ENCODE data around the gene DUSP10. TPM values are rescaled to one million over a fixed set of nuclear protein-coding genes. Genes with fewer than 3 reads are reported as not detected.

Gene DUSP10
- total RNA-seq = 10 to 100 TPM; 14.3 TPM

- peak; percentile 86 to 88 for ATAC-seq (replicated peaks in 1 of 2)
- Mint-ChIP-seq H3K4me1 (ENCODE audit: low read depth) (peaks cover 21% of the 10 kb centered on the region), H3K27me3 (ENCODE audit: low read depth) (no peaks in the 10 kb centered on the region), H3K27ac (peak within 1 kb of the TSS; percentile 79), H3K36me3 (ENCODE audit: insufficient read depth in 2 of 2) (peaks cover 12 to 16% of the 10 kb centered on the region in 2 donors), H3K4me3 (no peak within 1 kb of the TSS), H3K9me3 (peaks cover 0 to 3% of the 10 kb centered on the region in 2 donors)
- peak; percentile 97 to 99 for DNase-seq
These were observed at the start of gene DUSP10 for GRCh38 chr1:221741703-221742554. DUSP10 (minus strand) TSS chr1:221742089; CDS start chr1:221739744, 2,345 bp downstream.

- Mint-ChIP-seq H3K27me3 (ENCODE audit: low read depth) (no peaks in the 10 kb centered on the region), H3K4me3 (no peak overlapping the region), H3K4me1 (ENCODE audit: low read depth) (peaks cover 34% of the 10 kb centered on the region), H3K9me3 (no peaks in the 10 kb centered on the region), H3K27ac (no peak overlapping the region), H3K36me3 (ENCODE audit: insufficient read depth in 2 of 2) (no peaks in the 10 kb centered on the region)
- DNase-seq = no peak
- no peak for ATAC-seq (replicated peaks in 1 of 2)
These were observed 46.6 kb upstream of the DUSP10 start for GRCh38 chr1:221788466-221788865.

- Mint-ChIP-seq H3K36me3 (ENCODE audit: insufficient read depth in 2 of 2) (no peaks in the 10 kb centered on the region), H3K4me3 (no peak overlapping the region), H3K4me1 (ENCODE audit: low read depth) (peaks cover 33% of the 10 kb centered on the region), H3K9me3 (no peaks in the 10 kb centered on the region), H3K27me3 (ENCODE audit: low read depth) (peaks cover 3% of the 10 kb centered on the region), H3K27ac (no peak overlapping the region)
- no peak for ATAC-seq (replicated peaks in 1 of 2)
- DNase-seq = no peak
These were observed 44.8 kb upstream of the DUSP10 start for GRCh38 chr1:221786647-221787046.

- no peaks in the 10 kb centered on the region for H3K9me3 Mint-ChIP-seq
- no peaks in the 10 kb centered on the region for H3K36me3 Mint-ChIP-seq (ENCODE audit: insufficient read depth in 2 of 2)
- H3K4me3 Mint-ChIP-seq = peak overlapping the region; percentile 63 to 69
- peaks cover 7% of the 10 kb centered on the region for H3K27me3 Mint-ChIP-seq (ENCODE audit: low read depth)
- no peak for DNase-seq
- ATAC-seq (replicated peaks in 1 of 2) = peak; percentile 64 to 75
- peaks cover 60% of the 10 kb centered on the region for H3K4me1 Mint-ChIP-seq (ENCODE audit: low read depth)
- H3K27ac Mint-ChIP-seq = peak overlapping the region; percentile 11
These were observed 42.0 kb upstream of the DUSP10 start for GRCh38 chr1:221783936-221784335.

GRCh38 chr1:221783437-221783836, 41.5 kb upstream of the DUSP10 start:
- Mint-ChIP-seq H3K27ac (no peak overlapping the region), H3K9me3 (no peaks in the 10 kb centered on the region), H3K4me1 (ENCODE audit: low read depth) (peaks cover 65% of the 10 kb centered on the region), H3K27me3 (ENCODE audit: low read depth) (peaks cover 7% of the 10 kb centered on the region), H3K4me3 (peak overlapping the region; percentile 63 to 69), H3K36me3 (ENCODE audit: insufficient read depth in 2 of 2) (no peaks in the 10 kb centered on the region)
- ATAC-seq (replicated peaks in 1 of 2) (peak; percentile 45 to 63), DNase-seq (no peak)

GRCh38 chr1:221782970-221783369, 41.1 kb upstream of the DUSP10 start:
- ATAC-seq (replicated peaks in 1 of 2) (no peak), DNase-seq (no peak)
- H3K9me3 Mint-ChIP-seq = no peaks in the 10 kb centered on the region
- H3K27ac Mint-ChIP-seq = no peak overlapping the region
- H3K4me1 Mint-ChIP-seq (ENCODE audit: low read depth) = peaks cover 70% of the 10 kb centered on the region
- no peaks in the 10 kb centered on the region for H3K36me3 Mint-ChIP-seq (ENCODE audit: insufficient read depth in 2 of 2)
- H3K4me3 Mint-ChIP-seq = peak overlapping the region; percentile 63 to 69
- peaks cover 7% of the 10 kb centered on the region for H3K27me3 Mint-ChIP-seq (ENCODE audit: low read depth)

GRCh38 chr1:221782477-221782876, 40.6 kb upstream of the DUSP10 start:
- peak overlapping the region; percentile 63 to 69 for H3K4me3 Mint-ChIP-seq
- H3K27ac Mint-ChIP-seq = no peak overlapping the region
- peaks cover 7% of the 10 kb centered on the region for H3K27me3 Mint-ChIP-seq (ENCODE audit: low read depth)
- DNase-seq = no peak
- H3K4me1 Mint-ChIP-seq (ENCODE audit: low read depth) = peaks cover 75% of the 10 kb centered on the region
- no peaks in the 10 kb centered on the region for H3K9me3 Mint-ChIP-seq
- no peaks in the 10 kb centered on the region for H3K36me3 Mint-ChIP-seq (ENCODE audit: insufficient read depth in 2 of 2)
- ATAC-seq (replicated peaks in 1 of 2) = no peak

- H3K36me3 Mint-ChIP-seq (ENCODE audit: insufficient read depth in 2 of 2) = no peaks in the 10 kb centered on the region
- H3K27ac Mint-ChIP-seq = no peak overlapping the region
- peaks cover 87% of the 10 kb centered on the region for H3K4me1 Mint-ChIP-seq (ENCODE audit: low read depth)
- no peak for ATAC-seq (replicated peaks in 1 of 2)
- no peak overlapping the region for H3K4me3 Mint-ChIP-seq
- H3K27me3 Mint-ChIP-seq (ENCODE audit: low read depth) = peaks cover 7% of the 10 kb centered on the region
- no peak for DNase-seq
- no peaks in the 10 kb centered on the region for H3K9me3 Mint-ChIP-seq
These were observed 39.3 kb upstream of the DUSP10 start for GRCh38 chr1:221781102-221781755.

- H3K9me3 Mint-ChIP-seq = no peaks in the 10 kb centered on the region
- H3K27me3 Mint-ChIP-seq (ENCODE audit: low read depth) = peaks cover 7% of the 10 kb centered on the region
- no peak overlapping the region for H3K4me3 Mint-ChIP-seq
- DNase-seq = no peak
- no peak overlapping the region for H3K27ac Mint-ChIP-seq
- peaks cover 98% of the 10 kb centered on the region for H3K4me1 Mint-ChIP-seq (ENCODE audit: low read depth)
- no peak for ATAC-seq (replicated peaks in 1 of 2)
- H3K36me3 Mint-ChIP-seq (ENCODE audit: insufficient read depth in 2 of 2) = no peaks in the 10 kb centered on the region
These were observed 38.3 kb upstream of the DUSP10 start for GRCh38 chr1:221780175-221780574.

- Mint-ChIP-seq H3K4me3 (no peak overlapping the region), H3K9me3 (no peaks in the 10 kb centered on the region), H3K36me3 (ENCODE audit: insufficient read depth in 2 of 2) (peaks cover 0 to 2% of the 10 kb centered on the region in 2 donors), H3K27ac (no peak overlapping the region), H3K4me1 (ENCODE audit: low read depth) (peaks cover 99% of the 10 kb centered on the region), H3K27me3 (ENCODE audit: low read depth) (peaks cover 7% of the 10 kb centered on the region)
- ATAC-seq (replicated peaks in 1 of 2) = no peak
- no peak for DNase-seq
These were observed 37.9 kb upstream of the DUSP10 start for GRCh38 chr1:221779771-221780170.

GRCh38 chr1:221778535-221779142, 36.8 kb upstream of the DUSP10 start:
- H3K36me3 Mint-ChIP-seq (ENCODE audit: insufficient read depth in 2 of 2) = peaks cover 0 to 2% of the 10 kb centered on the region in 2 donors
- peak overlapping the region; percentile 59 for H3K27ac Mint-ChIP-seq
- DNase-seq (peak in 1 of 2 donors; percentile 39), ATAC-seq (replicated peaks in 1 of 2) (peak; percentile 47 to 59)
- H3K9me3 Mint-ChIP-seq = no peaks in the 10 kb centered on the region
- peak overlapping the region; percentile 63 to 81 for H3K4me3 Mint-ChIP-seq
- peaks cover 94% of the 10 kb centered on the region for H3K4me1 Mint-ChIP-seq (ENCODE audit: low read depth)
- peaks cover 7% of the 10 kb centered on the region for H3K27me3 Mint-ChIP-seq (ENCODE audit: low read depth)

GRCh38 chr1:221778125-221778524, 36.2 kb upstream of the DUSP10 start:
- Mint-ChIP-seq H3K27ac (peak overlapping the region; percentile 59), H3K4me3 (peak overlapping the region; percentile 63 to 81), H3K27me3 (ENCODE audit: low read depth) (peaks cover 7% of the 10 kb centered on the region), H3K36me3 (ENCODE audit: insufficient read depth in 2 of 2) (peaks cover 0 to 2% of the 10 kb centered on the region in 2 donors), H3K4me1 (ENCODE audit: low read depth) (peaks cover 88% of the 10 kb centered on the region), H3K9me3 (no peaks in the 10 kb centered on the region)
- DNase-seq (no peak), ATAC-seq (replicated peaks in 1 of 2) (peak; percentile 24 to 29)
